ENCODE results near the gene NAMPT.

- TF ChIP-seq POLR2AphosphoS5 (IDR thresholded peaks at IDR 0.05) (no peak), POLR2A (IDR thresholded peaks at IDR 0.05) (no peak), CTCF (IDR thresholded peaks at IDR 0.05) (no peak), EP300 (IDR thresholded peaks at IDR 0.05) (no peak)
These were observed 81.3 kb downstream of the NAMPT start for GRCh38 chr7:106203473-106203872.
